HepG2 (cell line): Measurements from ENCODE around the gene EYA2. TPM values are rescaled to one million over a fixed set of nuclear protein-coding genes. Genes with fewer than 3 reads are reported as not detected.
A peak's percentile ranks its signal among the peaks of the same experiment; 100 is the strongest.

Source experiments
- AKNA ChIP-seq: sonication (generic); formaldehyde crosslinking; IDR thresholded peaks from 2 replicates; pipeline ENCODE4 v1.4.0; 2020; ENCODE audit warnings: missing genetic modification reagents, borderline replicate concordance
- ATM ChIP-seq: fragments of 450-650 bp; IDR thresholded peaks from 2 replicates; pipeline ENCODE4 v1.7.1; 2017; ENCODE audit warnings: mild to moderate bottlenecking, borderline replicate concordance
- BCL6 ChIP-seq: IDR thresholded peaks from 2 replicates; pipeline ENCODE4 v1.6.1; 2016; ENCODE audit warnings: missing genetic modification reagents, missing compliant biosample characterization
- CBFB ChIP-seq: sonication (generic); formaldehyde crosslinking; IDR thresholded peaks from 2 replicates; pipeline ENCODE4 v1.4.0; 2020; ENCODE audit warnings: missing genetic modification reagents
- CBX2 ChIP-seq, 2 experiments: fragments of 200-600 bp in 1 of 2; sonication (generic); formaldehyde crosslinking in 1 of 2; IDR thresholded peaks; 2 replicates each; pipeline versions ENCODE4 v1.7.0 to v1.8.1; 2018 to 2022; ENCODE audit warnings: low read depth in 2 of 2, low read length in 1 of 2, mild to moderate bottlenecking in 1 of 2, missing genetic modification reagents in 1 of 2
- ETV5 ChIP-seq: IDR thresholded peaks from 2 replicates; pipeline ENCODE4 v1.6.1; 2018; ENCODE audit warnings: missing biosample characterization, missing genetic modification reagents, inconsistent platforms, borderline replicate concordance
- GABPA ChIP-seq, 2 experiments: IDR thresholded peaks; 2 replicates each; pipeline ENCODE4 v1.6.1; 2011 to 2016; ENCODE audit warnings: low read depth in 2 of 2, low read length in 1 of 2, missing biosample characterization in 1 of 2, missing genetic modification characterization in 1 of 2
- GMEB1 ChIP-seq: sonication (generic); formaldehyde crosslinking; IDR thresholded peaks from 2 replicates; pipeline ENCODE4 v1.5.1; 2020; ENCODE audit warnings: missing genetic modification reagents, mild to moderate bottlenecking, borderline replicate concordance
- HBP1 ChIP-seq: IDR thresholded peaks from 2 replicates; pipeline ENCODE4 v1.6.1; 2016; ENCODE audit warnings: low read depth, control low read depth
- HNRNPUL1 ChIP-seq: fragments of 200-400 bp; formaldehyde crosslinking; IDR thresholded peaks from 2 replicates; pipeline ENCODE4 v1.6.1; 2017; ENCODE audit warnings: low read depth, mild to moderate bottlenecking, low read length, moderate library complexity
- HOXA9 ChIP-seq: sonication (generic); formaldehyde crosslinking; IDR thresholded peaks from 2 replicates; pipeline ENCODE4 v1.8.1; 2022; ENCODE audit warnings: missing genetic modification reagents, mild to moderate bottlenecking, moderate library complexity, borderline replicate concordance
- JUN ChIP-seq: sonication (generic); formaldehyde crosslinking; IDR thresholded peaks from 2 replicates; pipeline ENCODE4 v1.4.0; 2020; ENCODE audit warnings: mild to moderate bottlenecking, missing genetic modification reagents
- SALL2 ChIP-seq: sonication (generic); formaldehyde crosslinking; IDR thresholded peaks from 2 replicates; pipeline ENCODE4 v1.8.1; 2023; ENCODE audit warnings: mild to moderate bottlenecking, missing genetic modification reagents, inconsistent platforms
- SAP130 ChIP-seq: IDR thresholded peaks from 2 replicates; pipeline ENCODE4 v1.6.1; 2016; ENCODE audit warnings: low read depth
- SOX6 ChIP-seq, 2 experiments: fragments of 450-650 bp in 1 of 2; sonication (generic) in 1 of 2; formaldehyde crosslinking in 1 of 2; IDR thresholded peaks; 2 replicates each; pipeline versions ENCODE4 v1.4.0 to v1.6.1; 2017 to 2020; ENCODE audit warnings: antibody characterized with exemption in 1 of 2, mild to moderate bottlenecking in 1 of 2, missing genetic modification reagents in 1 of 2
- ZKSCAN1 ChIP-seq: fragments of 150-350 bp; IDR thresholded peaks from 2 replicates; pipeline ENCODE4 v1.6.1; 2014; ENCODE audit warnings: low read length
- ZNF430 ChIP-seq: sonication (generic); formaldehyde crosslinking; IDR thresholded peaks from 2 replicates; pipeline ENCODE4 v1.9.0; 2021; ENCODE audit warnings: mild to moderate bottlenecking, missing genetic modification reagents
- ZNF580 ChIP-seq: IDR thresholded peaks from 2 replicates; pipeline ENCODE4 v1.6.1; 2016; ENCODE audit warnings: low read depth, borderline replicate concordance
- ZNF629 ChIP-seq: sonication (generic); formaldehyde crosslinking; conservative IDR thresholded peaks from 2 replicates; pipeline ENCODE4 v1.5.0; 2020; ENCODE audit warnings: missing genetic modification reagents
- ZNF772 ChIP-seq: sonication (generic); formaldehyde crosslinking; IDR thresholded peaks from 2 replicates; pipeline ENCODE4 v1.5.0; 2020; ENCODE audit warnings: mild to moderate bottlenecking, missing genetic modification reagents
- ZNF788 ChIP-seq: sonication (generic); formaldehyde crosslinking; IDR thresholded peaks from 2 replicates; pipeline ENCODE4 v1.5.0; 2020; ENCODE audit warnings: mild to moderate bottlenecking, missing genetic modification reagents, borderline replicate concordance
- polyA plus RNA-seq, 8 experiments: library from polyadenylated mRNA; depleted of rRNA in 3 of 8; stranded (reverse) in 7 of 8; unstranded in 1 of 8; fragments of >200 nt; fragmentation: Illumina TruSeq in 4 of 8; extraction: Trizol in 4 of 8; gene quantifications; 2 replicates each; pipeline versions ENCODE4 v1.2.1 to v1.2.3, GENCODE V29; 2011 to 2016; ENCODE audit warnings: low read depth in 4 of 8, missing spikeins in 1 of 8, mixed read lengths in 1 of 8; ENCODE audit not compliant: insufficient read depth in 1 of 8
- total RNA-seq, 5 experiments: library from RNA; depleted of rRNA; stranded (reverse); fragments of >200 nt; fragmentation: Illumina TruSeq; extraction: Trizol; gene quantifications; 2 replicates each; pipeline ENCODE4 v1.2.3, GENCODE V29; 2016; ENCODE audit warnings: low read depth in 1 of 5

The EYA2 gene
- total and polyA plus RNA-seq, 2 of the 13 experiments (the other 11 are each of a cell fraction or from before 2014, with no cell fraction given): not detected

GRCh38 chr20:47032933-47033578 lies 138.4 kb downstream of the EYA2 start (continued):
- no peak for TF ChIP-seq HBP1 (CRISPR knock-in tag)
- TF ChIP-seq ZKSCAN1: no peak
- no peak for TF ChIP-seq JUN (CRISPR knock-in tag)
- TF ChIP-seq ETV5 (CRISPR knock-in tag): no peak; the same call in 1 of the 2 replicates
- TF ChIP-seq SALL2: no peak
- no peak for TF ChIP-seq GMEB1 (CRISPR knock-in tag)
- no peak for TF ChIP-seq CBX2 (IDR thresholded peaks at IDR 0.05; ENCODE audit: low read depth, low read length)
- peak; percentile 76; the same call in 1 of the 2 replicates for TF ChIP-seq CBX2 (CRISPR knock-in tag; IDR thresholded peaks at IDR 0.05; ENCODE audit: low read depth)
- TF ChIP-seq HNRNPUL1: no peak
- no peak for TF ChIP-seq SOX6 (IDR thresholded peaks at IDR 0.05)
- TF ChIP-seq SOX6 (CRISPR knock-in tag; IDR thresholded peaks at IDR 0.05): peak; percentile 72
- no peak for TF ChIP-seq ZNF430
- no peak; the same call in 1 of the 2 replicates for TF ChIP-seq ZNF629
- TF ChIP-seq ATM: no peak
- 0 out of 2 replicates have a peak, but pooled peaks have one; percentile 35 for TF ChIP-seq ZNF772
- TF ChIP-seq SAP130 (CRISPR knock-in tag): 0 out of 2 replicates have a peak, but pooled peaks have one; percentile 35
- TF ChIP-seq ZNF788 (CRISPR knock-in tag): peak; percentile 68; the same call in 1 of the 2 replicates
- TF ChIP-seq HOXA9 (CRISPR knock-in tag): no peak
- 0 out of 2 replicates have a peak, but pooled peaks have one; percentile 59 for TF ChIP-seq BCL6 (CRISPR knock-in tag)
- 0 out of 2 replicates have a peak, but pooled peaks have one; percentile 34 for TF ChIP-seq ZNF580 (CRISPR knock-in tag)
- TF ChIP-seq CBFB (CRISPR knock-in tag): no peak
- no peak for TF ChIP-seq GABPA (IDR thresholded peaks at IDR 0.05; ENCODE audit: low read depth, low read length)
- TF ChIP-seq GABPA (CRISPR knock-in tag; IDR thresholded peaks at IDR 0.05; ENCODE audit: low read depth): no peak
- TF ChIP-seq AKNA (CRISPR knock-in tag): no peak
